GM19438 (cell line): Measurements from ENCODE around the gene NUMB.

Experiments
- ATAC-seq: cut with Tn5 transposase; IDR thresholded peaks from one replicate; pipeline ENCODE4 v1.9.1; 2021; ENCODE audit warnings: low read depth; ENCODE audit not compliant: unreplicated experiment

The NUMB gene

GRCh38 chr14:73237786-73238423, 220.4 kb downstream of the NUMB start:
- no peak for ATAC-seq

- ATAC-seq, result no peak
Measured at GRCh38 chr14:73237219-73237785, 221.0 kb downstream of the NUMB start, which contains the start of gene PAPLN. Gene PAPLN (plus strand): TSS chr14:73237506. CDS start chr14:73239779, 2,273 bp downstream.

DNA sequence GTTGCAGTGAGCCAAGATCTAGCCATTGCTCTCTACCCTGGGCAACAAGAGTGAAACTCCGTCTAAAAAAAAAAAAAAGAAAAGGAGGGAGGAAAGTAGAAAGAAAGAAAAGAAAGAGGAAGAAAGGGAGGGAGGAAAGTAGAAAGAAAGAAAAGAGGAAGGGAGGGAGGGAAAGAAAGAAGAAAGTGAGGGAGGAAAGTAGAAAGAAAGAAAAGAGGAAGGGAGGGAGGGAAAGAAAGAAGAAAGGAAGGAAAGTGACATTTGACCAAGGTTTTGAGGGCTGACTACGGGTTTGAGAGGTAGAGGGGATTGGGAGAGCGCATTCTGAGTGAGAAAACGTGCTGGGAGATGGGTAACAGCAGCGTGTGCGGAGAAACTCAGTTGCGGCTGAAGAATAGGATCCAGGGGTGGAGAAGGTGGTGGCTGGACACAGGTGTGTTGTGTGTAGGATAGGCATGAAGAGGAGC, 221.6 kb downstream of the NUMB start:
- ATAC-seq, result no peak

- no peak for ATAC-seq
Measured at GRCh38 chr14:73236157-73236556, 222.2 kb downstream of the NUMB start.

GRCh38 chr14:73235531-73236155, 222.7 kb downstream of the NUMB start:
- ATAC-seq, result no peak

DNA sequence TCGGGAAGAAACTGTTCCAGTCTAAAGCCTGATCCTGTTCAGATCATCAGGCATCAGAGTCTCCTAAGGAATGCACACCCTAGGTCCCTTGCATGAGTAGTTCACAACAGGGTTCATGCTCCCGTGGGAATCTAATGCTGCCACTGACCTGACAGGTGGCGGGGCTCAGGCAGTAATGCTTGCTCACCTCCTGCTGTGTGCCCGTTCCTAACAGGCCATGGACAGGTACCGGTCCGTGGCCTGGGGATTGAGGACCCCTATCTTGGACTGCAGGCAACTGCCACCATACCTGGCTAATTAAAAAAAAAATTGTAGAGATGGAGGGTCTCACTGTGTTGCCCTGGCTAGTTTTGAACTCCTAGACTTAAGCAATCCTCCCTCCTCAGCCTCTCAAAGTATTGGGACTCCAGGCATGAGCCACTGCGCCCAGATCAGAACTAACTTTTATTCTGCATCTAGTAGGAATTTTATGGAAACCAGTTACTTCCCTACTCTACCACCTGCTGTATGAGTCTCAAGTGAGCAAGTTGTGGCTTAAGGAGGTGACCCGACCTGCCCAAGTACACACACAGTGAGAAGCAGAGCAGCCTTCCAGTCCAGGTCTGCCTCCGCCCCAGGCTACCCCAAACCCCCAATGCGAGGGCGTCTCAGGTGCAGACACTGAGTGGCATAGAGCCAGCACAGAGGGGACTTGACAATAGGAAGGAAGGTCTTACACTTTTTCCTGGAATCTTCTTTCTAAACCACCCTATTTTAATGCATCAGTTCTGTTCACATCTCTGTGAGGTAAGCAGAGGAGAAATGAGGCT, 223.6 kb downstream of the NUMB start:
- ATAC-seq, result no peak

GRCh38 chr14:73234029-73234428, 224.3 kb downstream of the NUMB start:
- no peak for ATAC-seq

- no peak for ATAC-seq
Measured at GRCh38 chr14:73233564-73233963, 224.8 kb downstream of the NUMB start.

DNA sequence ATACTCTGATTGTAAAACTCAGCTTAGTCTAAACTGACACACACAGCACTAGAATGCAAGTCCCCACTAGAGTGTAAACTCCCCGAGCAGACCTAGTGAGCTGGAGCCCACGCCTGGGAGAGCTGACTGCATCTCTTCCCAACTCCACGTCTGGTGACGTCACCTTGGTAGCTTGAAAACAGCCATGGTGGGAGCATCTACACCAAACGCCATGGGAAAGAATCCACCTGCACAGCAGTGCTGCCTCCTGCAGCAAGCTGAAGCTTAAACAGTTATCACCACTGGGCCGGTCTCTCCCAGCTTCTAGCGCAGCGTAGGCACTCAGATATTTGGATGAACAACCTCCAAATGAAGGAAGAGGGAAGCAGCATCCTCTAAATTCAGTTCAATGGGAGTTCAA, 225.4 kb downstream of the NUMB start:
- ATAC-seq, result no peak

DNA sequence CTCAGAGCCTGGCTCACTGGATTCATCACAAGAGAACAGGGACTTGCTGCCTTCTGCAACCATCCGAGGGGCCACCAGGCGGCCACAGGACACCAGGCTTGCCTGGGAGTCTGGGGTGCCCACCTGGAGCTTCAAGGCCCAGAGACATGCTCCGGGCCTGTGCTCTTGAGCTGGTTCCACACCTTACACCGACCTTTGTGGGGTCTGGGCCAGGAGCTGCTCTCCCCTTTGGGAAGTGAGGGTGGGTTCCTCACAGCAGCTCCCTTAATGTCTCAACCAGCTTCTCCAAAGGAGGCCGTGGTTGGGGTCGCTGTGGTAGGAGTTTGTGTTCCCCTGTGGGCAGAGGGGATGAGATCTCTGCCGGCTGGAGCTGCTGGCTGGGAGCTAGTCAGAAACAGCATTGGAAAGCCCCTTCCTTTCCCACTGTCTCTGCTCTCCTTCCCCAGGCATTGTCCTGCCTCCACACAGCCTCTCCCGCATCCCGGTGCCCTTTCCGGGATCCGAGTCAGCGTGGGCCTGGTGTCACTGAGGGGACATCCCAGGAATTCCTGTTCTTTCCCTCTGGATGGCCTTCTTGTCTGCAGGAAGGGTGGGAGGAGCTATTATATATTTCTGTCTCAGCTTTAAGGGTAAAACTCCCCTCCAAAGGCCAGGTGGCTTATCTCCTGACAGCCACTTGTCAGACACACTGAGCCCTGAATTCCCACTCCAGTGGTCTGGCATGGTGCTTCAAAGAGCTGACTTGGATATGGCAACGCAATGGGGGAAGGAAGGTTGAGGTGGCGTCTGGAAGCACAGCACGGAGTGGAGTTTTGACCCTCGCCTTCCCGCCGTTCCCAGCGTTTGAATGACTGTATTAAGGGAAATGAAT, 226.1 kb downstream of the NUMB start:
- ATAC-seq, result no peak

- no peak for ATAC-seq
Measured at GRCh38 chr14:73230051-73230450, 228.3 kb downstream of the NUMB start.

DNA sequence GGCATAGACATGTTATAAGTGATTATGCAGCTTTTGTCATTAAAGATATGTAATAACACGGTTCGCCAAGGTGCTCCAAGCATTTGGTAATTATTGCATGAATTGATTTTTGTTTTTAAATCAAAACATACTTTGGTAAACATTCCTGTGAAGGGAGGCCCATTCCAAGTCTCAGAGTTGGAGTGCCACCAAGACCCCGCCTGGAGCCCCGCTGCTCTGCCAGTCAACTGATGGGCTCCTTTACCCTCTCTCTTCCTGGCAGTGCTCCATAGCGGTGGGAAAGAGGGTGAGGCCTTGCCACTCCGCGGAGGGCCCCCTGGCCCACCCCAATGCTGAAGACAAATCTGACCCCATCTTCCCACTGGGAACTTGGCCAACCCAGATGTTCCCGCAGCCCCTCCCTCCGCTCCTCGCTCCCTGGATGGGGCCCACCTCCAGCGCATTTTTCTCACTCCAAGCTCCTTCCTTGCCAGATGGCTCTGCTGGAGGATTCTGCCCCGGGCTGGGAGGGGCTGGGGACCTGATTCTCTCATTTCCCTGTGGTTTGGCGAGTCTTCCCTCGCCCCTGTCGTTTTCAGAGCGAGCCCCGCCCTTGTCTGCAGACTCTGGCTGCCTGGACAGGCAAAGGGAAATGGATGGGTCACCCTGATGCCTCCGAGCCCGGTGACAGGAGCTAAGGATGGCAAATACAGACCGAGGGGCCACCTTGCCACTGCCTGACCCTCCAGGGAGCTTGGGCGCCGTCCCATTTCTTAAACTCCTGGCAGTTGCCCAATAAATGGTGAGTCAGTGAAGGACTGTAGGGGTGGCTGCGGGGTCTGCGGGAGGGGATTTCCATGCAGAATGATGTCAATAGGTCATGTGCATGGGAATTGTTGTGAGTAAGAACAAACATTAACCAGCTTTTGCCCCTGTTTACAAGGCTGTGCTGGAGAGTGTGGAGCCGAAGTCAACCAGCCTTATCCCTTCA, 230.2 kb downstream of the NUMB start:
- ATAC-seq, result no peak

DNA sequence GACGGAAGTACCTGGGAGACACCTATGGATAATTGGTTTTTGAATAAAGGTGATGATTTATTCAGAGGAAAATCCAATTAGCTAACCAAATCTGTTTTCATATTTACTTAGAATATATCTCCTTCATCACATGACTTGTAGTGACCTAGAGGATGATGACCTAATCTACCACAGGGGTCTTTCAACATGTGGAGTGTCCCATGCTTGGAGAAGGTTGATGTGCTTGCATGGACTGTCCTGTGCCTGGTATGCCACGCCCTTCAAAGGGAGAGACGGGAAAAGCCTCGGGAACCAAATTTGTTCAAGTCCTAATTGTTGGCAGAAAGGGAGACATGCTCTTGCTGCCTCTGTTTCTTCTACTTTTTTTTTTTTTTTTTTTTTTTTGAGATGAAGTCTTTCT, 232.8 kb downstream of the NUMB start:
- no peak for ATAC-seq
